Aorta (tissue), 5 donors: ENCODE data around the gene RBPJ. TPM values are rescaled to one million over a fixed set of nuclear protein-coding genes. Genes with fewer than 3 reads are reported as not detected.
A peak's percentile ranks its signal among the peaks of the same experiment; 100 is the strongest.

ENCODE experiments used
- ATAC-seq: fragments of 200-7000 bp; cut with Tn5 transposase; one replicate; pipeline ENCODE4 v1.9.1; 2022; ENCODE audit warnings: moderate library complexity; ENCODE audit not compliant: low FRiP score
- DNase-seq, 2 donors: peaks; one replicate each; pipeline ENCODE4 v3.0.0-alpha.2; 2020
- H3K27ac ChIP-seq, 2 donors: one replicate each; pipeline ENCODE4 v1.5.1; 2013; ENCODE audit warnings: low read length in 2 of 2, mild to moderate bottlenecking in 2 of 2, moderate library complexity in 2 of 2, control low read depth in 1 of 2, inconsistent platforms in 1 of 2, low read depth in 1 of 2
- H3K27me3 ChIP-seq, 2 donors: one replicate each; pipeline ENCODE4 v1.6.1; 2013; ENCODE audit warnings: control low read depth in 1 of 2, low read length in 1 of 2, mild to moderate bottlenecking in 1 of 2, moderate library complexity in 1 of 2; ENCODE audit not compliant: insufficient read depth in 2 of 2, control insufficient read depth in 1 of 2
- H3K36me3 ChIP-seq, 2 donors: one replicate each; pipeline ENCODE4 v1.6.1; 2013; ENCODE audit warnings: control low read depth in 1 of 2, low read length in 1 of 2, mild to moderate bottlenecking in 1 of 2; ENCODE audit not compliant: insufficient read depth in 2 of 2, control insufficient read depth in 1 of 2
- H3K4me1 ChIP-seq, 2 donors: one replicate each; pipeline ENCODE4 v1.6.1; 2013; ENCODE audit warnings: low read length in 2 of 2, control low read depth in 1 of 2, mild to moderate bottlenecking in 1 of 2, moderate library complexity in 1 of 2; ENCODE audit not compliant: insufficient read depth in 2 of 2, control insufficient read depth in 1 of 2
- H3K4me3 ChIP-seq, 2 donors: one replicate each; pipeline ENCODE4 v1.5.1; 2013; ENCODE audit warnings: low read length in 2 of 2, control low read depth in 1 of 2, mild to moderate bottlenecking in 1 of 2
- H3K9me3 ChIP-seq: one replicate; pipeline ENCODE4 v1.6.1; 2013; ENCODE audit warnings: mild to moderate bottlenecking, low read length; ENCODE audit not compliant: control insufficient read depth
- WGBS, 2 donors: extraction: QIAGEN DNeasy Blood & Tissue Kit; methylation state at CpG; one replicate each; pipeline ENCODE4 v1.1.7; 2013; 5-methylcytosine and 5-hydroxymethylcytosine counted together
- intact Hi-C, 2 donors: fragments of 100-400 bp; cut with DNase I; formaldehyde crosslinking; loops; one replicate each; pipeline versions ENCODE4 v1.14.2 to v1.15.0; 2022
- polyA plus RNA-seq, 2 donors: library from polyadenylated mRNA; stranded (reverse); fragments of 200-250 nt; gene quantifications; one replicate each; pipeline ENCODE4 v1.2.3, GENCODE V29; 2013
- total RNA-seq, 2 donors: library from RNA; stranded (reverse); fragmentation: NEBNext Ultra II Directional; extraction: Animal tissue kit (Norgen Biotek cat#: 25700); gene quantifications; one replicate each; pipeline ENCODE4 v1.2.1, GENCODE V29; 2021
- donor health status: healthy with polysubstance abuse.
- donor health status: Bipolar disorder and iron deficiency.
- donor health status: DM: no; HTN: no; CAD: no.
- donor health status: DM: no; HTN: no; CAD: no.
- donor health status: DM: yes; HTN: yes; CAD: no.

RBPJ gene
- total and polyA plus RNA-seq, 4 donors: 24.9 to 162 (median 57.4) TPM

DNA sequence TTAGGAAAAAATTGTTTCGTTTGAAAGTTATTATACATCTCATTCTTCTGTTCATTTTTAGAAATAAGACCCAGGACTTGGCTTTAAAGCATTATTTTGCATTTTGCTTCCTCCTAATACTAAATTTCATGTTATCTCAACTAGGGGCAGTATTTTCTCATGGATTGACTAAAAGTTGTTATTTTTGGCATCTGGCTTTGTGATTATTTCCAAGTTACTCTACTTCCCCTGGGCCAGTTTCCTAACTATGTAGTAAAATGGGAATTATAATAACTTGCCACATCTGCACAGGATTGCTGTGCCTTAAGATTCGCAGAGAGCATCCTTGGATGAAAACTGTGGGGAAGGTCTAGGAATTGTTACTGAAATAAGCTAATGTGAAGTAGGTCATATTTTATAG, 3.0 kb downstream of the RBPJ start:
- DNase-seq (no peak), ATAC-seq (no peak)
- WGBS, 2 donors: 0 to 4% methylated on average over 2 of the region's 2 CpGs
- intact Hi-C loops: loop anchor here (5.0 to 10.0 kb wide), 5 partner anchors 119 to 541 kb away; partner anchors contain the start of genes STIM2 (in 2 of the 2) and SMIM20 (in 1 of the 2)
- H3K27ac ChIP-seq: no peak overlapping the region
- H3K9me3 ChIP-seq: no peaks in the 10 kb centered on the region
- no peaks in the 10 kb centered on the region for H3K36me3 ChIP-seq
- H3K27me3 ChIP-seq: no peaks in the 10 kb centered on the region
- H3K4me1 ChIP-seq: peaks cover 0 to 2% of the 10 kb centered on the region in 2 donors
- H3K4me3 ChIP-seq: no peak overlapping the region

DNA sequence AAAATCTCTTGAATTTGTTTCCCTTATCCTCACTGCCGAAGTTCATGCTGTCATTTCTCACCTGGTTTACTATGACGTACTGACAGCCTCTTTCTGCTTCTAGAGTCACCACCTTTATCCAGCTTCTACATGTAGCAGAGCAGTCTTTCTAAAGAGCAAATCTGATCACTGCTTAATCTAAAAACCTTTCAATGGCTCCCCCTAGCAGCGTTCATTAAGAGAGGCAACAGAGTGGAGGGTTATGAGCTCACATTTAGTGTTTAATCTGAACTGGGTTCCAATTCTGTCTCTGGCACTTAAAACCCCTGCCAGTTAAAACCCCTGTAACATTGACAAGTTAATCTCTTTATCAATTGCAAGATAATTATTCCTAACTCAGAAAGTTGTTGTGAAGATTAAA, 4.4 kb downstream of the RBPJ start:
- Histone ChIP-seq H3K36me3 (no peaks in the 10 kb centered on the region), H3K9me3 (no peaks in the 10 kb centered on the region), H3K4me1 (peaks cover 0 to 2% of the 10 kb centered on the region in 2 donors), H3K4me3 (no peak overlapping the region), H3K27me3 (no peaks in the 10 kb centered on the region), H3K27ac (no peak overlapping the region)
- DNase-seq (no peak), ATAC-seq (no peak)
- WGBS, 2 donors: 78 to 83% methylated on average over 3 of the region's 3 CpGs
- intact Hi-C loops: loop anchor here (5.0 to 10.0 kb wide), 4 partner anchors 87 to 540 kb away; partner anchors contain the start of gene STIM2 (in 2 of the 2)

DNA sequence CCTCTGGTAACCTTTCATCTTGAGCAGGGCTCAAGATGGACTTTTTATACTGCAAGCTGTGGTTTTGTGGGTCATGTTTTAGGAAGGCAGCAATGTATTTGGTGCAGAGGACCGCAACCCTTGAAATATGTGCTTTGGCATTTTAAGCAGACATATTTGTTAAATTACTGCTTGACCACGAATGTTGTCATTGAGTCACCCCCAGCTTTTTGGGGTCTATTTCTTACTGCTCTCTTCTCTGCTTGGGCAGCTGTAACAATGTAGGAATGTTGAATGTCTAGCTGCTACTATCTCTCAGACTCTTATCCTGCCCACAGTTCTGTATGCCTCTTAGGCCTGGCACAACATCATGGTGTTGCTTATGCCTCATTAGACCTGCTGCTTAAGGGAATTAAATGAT, 6.0 kb downstream of the RBPJ start:
- DNase-seq (no peak), ATAC-seq (no peak)
- no peaks in the 10 kb centered on the region for H3K36me3 ChIP-seq
- WGBS, 2 donors: 67 to 80% methylated on average over 2 of the region's 2 CpGs
- H3K4me1 ChIP-seq: peaks cover 0 to 2% of the 10 kb centered on the region in 2 donors
- H3K9me3 ChIP-seq: no peaks in the 10 kb centered on the region
- no peak overlapping the region for H3K27ac ChIP-seq
- H3K27me3 ChIP-seq: no peaks in the 10 kb centered on the region
- H3K4me3 ChIP-seq: no peak overlapping the region
- intact Hi-C loops: loop anchor here (5.0 to 10.0 kb wide), 4 partner anchors 86 to 538 kb away; partner anchors contain the start of gene STIM2 (in 2 of the 2)

DNA sequence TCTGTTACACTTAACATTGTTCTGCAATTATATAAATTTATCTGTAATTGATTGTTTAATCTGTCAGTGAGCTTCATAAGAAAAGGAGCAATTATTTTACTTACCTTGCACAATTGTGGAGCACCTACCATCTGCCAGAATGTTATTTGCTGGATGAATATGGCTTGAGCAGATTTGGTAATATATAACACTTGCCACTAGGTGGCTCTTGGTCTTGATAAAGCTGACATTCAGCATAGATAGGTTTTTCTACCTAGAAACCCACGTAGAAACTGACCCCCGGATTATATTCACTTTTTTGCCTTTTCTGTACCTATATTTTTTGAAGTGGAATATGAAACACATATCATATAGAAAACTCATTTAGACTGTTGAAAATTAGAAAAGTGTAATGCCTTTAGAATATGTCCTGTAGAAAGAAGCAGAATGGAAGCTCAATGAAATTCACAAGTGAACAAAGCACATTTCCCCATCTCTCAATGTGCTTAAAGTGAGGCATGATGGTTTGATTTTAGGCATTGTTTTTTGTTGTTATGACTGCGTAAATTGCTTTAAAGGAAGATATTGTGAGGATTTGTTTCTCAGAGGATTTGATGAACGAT, 9.5 kb downstream of the RBPJ start:
- Histone ChIP-seq H3K4me3 (no peak overlapping the region), H3K27ac (no peak overlapping the region), H3K36me3 (no peaks in the 10 kb centered on the region), H3K27me3 (no peaks in the 10 kb centered on the region), H3K9me3 (no peaks in the 10 kb centered on the region), H3K4me1 (no peaks in the 10 kb centered on the region)
- peak; percentile 82 for ATAC-seq
- WGBS, 2 donors: 44 to 48% methylated on average over 4 of the region's 4 CpGs
- no peak for DNase-seq
- intact Hi-C loops: loop anchor here (5.0 to 10.0 kb wide), 2 partner anchors 82 to 685 kb away; no protein-coding TSS in a partner anchor

DNA sequence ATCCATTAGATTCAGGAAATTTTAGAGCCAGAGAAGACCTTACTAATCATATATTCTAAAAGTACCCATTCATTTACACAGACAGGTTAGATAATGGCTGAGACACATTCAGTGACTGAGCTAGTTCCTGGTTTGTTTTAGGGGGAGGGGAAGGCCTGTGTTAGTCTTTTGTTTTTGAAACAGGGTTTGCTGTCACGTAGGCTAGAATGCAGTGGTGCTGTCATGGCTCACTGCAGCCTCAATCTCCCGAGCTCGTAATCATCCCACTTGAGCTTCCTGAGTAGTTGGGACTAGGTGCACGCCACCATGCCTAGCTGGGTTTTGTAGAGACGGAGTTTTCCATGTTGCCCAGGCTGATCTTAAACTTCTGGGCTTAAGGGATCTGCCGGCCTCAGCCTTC, 10.1 kb downstream of the RBPJ start:
- no peaks in the 10 kb centered on the region for H3K9me3 ChIP-seq

DNA sequence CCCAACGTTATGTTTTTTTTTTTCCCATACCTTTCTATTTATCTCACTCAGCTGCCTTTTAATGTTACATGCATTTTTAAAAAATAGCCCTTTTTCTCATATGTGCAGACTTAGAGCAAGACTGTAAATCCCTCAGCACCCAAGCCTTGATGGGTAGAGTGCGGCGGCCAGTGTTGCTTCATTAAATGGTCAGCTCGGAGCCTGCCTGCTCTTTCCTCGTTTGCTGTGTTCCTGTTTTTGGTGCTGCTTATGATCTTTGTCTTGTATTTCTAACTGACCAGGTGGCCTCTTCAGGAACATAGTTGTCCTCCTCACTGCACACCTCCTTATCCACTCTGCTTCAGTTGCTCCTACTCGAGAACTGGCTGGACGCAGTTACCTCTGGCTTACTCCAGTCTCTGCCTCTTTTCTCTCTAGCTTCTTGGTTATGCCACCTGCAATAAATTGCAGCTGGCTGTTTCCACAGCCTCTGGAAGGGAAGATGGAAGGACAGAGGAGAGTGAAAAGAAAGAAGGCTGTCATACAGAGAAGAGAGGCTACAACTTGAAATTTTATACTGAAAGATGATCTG, 10.7 kb downstream of the RBPJ start:
- H3K4me1 ChIP-seq: no peaks in the 10 kb centered on the region
- WGBS, 2 donors: 76 to 79% methylated on average over 7 of the region's 7 CpGs

More for the DNA sequence above, 10.1 kb downstream of the RBPJ start:
- Histone ChIP-seq H3K27ac (no peak overlapping the region), H3K36me3 (no peaks in the 10 kb centered on the region), H3K4me1 (no peaks in the 10 kb centered on the region), H3K27me3 (no peaks in the 10 kb centered on the region), H3K4me3 (no peak overlapping the region)
- ATAC-seq: no peak
- intact Hi-C loops: loop anchor here (5.0 to 10.0 kb wide), 2 partner anchors 81 to 684 kb away; no protein-coding TSS in a partner anchor
- 89 to 94% methylated on average over 6 of the region's 6 CpGs for WGBS, 2 donors
- DNase-seq: no peak

DNA sequence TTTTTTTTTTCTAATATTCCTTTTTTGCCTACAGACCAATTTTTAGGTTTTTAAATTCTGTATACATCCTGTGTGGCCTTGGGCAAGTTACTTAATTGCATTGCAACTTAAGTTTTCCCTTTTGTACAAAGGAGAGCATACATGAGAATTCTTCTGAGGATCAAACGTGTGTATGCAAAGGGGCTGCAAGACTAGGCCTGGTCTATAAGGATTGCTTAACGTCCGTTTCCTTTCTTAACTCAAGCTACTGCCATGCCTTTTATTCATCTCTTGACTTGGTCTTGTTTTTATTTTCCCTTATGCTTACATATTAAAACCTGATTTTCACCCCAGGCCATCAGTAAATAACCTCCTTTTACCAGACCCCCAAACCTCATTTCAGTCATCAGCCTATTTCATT, 13.6 kb downstream of the RBPJ start:
- intact Hi-C loops: loop anchor here (5.0 to 10.0 kb wide), 2 partner anchors 78 to 680 kb away; no protein-coding TSS in a partner anchor
- DNase-seq (no peak), ATAC-seq (no peak)
- WGBS, 2 donors: 86 to 88% methylated on average over 3 of the region's 3 CpGs
- H3K4me3 ChIP-seq: no peak overlapping the region
- no peaks in the 10 kb centered on the region for H3K27me3 ChIP-seq
- H3K4me1 ChIP-seq: no peaks in the 10 kb centered on the region
- H3K9me3 ChIP-seq: no peaks in the 10 kb centered on the region
- H3K36me3 ChIP-seq: no peaks in the 10 kb centered on the region
- H3K27ac ChIP-seq: no peak overlapping the region

More for the DNA sequence above, 10.7 kb downstream of the RBPJ start:
- intact Hi-C loops: loop anchor here (5.0 to 10.0 kb wide), 2 partner anchors 81 to 683 kb away; no protein-coding TSS in a partner anchor
- H3K27ac ChIP-seq: no peak overlapping the region
- H3K9me3 ChIP-seq: no peaks in the 10 kb centered on the region
- H3K4me3 ChIP-seq: no peak overlapping the region
- H3K27me3 ChIP-seq: no peaks in the 10 kb centered on the region
- DNase-seq (no peak), ATAC-seq (no peak)
- H3K36me3 ChIP-seq: no peaks in the 10 kb centered on the region

DNA sequence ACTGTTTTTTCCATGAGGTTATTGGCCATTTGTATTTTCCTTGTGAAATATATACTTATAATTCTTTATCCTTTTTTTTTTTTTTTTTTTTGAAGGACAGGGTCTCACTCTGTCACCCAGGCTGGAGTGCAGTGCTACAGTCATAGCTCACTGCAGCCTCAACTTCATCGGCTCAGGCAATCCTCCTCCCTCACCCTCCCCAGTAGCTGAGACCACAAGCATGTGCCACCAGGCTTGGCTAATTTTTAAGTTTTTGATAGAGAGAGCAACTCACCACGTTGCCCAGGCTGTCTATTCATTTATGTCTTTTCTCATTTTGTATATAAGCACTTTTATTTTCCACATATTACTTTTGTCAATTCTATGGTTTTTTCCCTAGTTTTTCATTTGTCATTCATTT, 16.8 kb downstream of the RBPJ start:
- DNase-seq (no peak), ATAC-seq (no peak)
- H3K4me1 ChIP-seq: peaks cover 0 to 9% of the 10 kb centered on the region in 2 donors
- no peaks in the 10 kb centered on the region for H3K9me3 ChIP-seq
- no peak overlapping the region for H3K27ac ChIP-seq
- no peaks in the 10 kb centered on the region for H3K27me3 ChIP-seq
- intact Hi-C loops: loop anchor here in 1 of 2 donors (10.0 kb wide), 1 partner anchor 677 kb away; no protein-coding TSS in a partner anchor
- no peak overlapping the region for H3K4me3 ChIP-seq
- WGBS, 2 donors: 76 to 79% methylated on average over 2 of the region's 2 CpGs
- no peaks in the 10 kb centered on the region for H3K36me3 ChIP-seq
